GM12873 (cell line): ENCODE results near the gene IMPACT.
A peak's percentile ranks its signal among the peaks of the same experiment; 100 is the strongest.

Experiments used
- CTCF ChIP-seq: IDR thresholded peaks from 2 replicates; pipeline ENCODE4 v1.5.1; 2012; ENCODE audit warnings: low read depth, mild to moderate bottlenecking, moderate library complexity, low read length, control low read depth; ENCODE audit not compliant: insufficient read depth; ENCODE audit errors: missing control alignments

IMPACT gene

GRCh38 chr18:24479371-24479770, 52.9 kb downstream of the IMPACT start:
- no peak for TF ChIP-seq CTCF

GRCh38 chr18:24482821-24483220, 56.4 kb downstream of the IMPACT start:
- no peak for TF ChIP-seq CTCF

- no peak for TF ChIP-seq CTCF
Measured at GRCh38 chr18:24485681-24486080, 59.2 kb downstream of the IMPACT start.

- no peak for TF ChIP-seq CTCF
Measured at GRCh38 chr18:24486684-24487083, 60.2 kb downstream of the IMPACT start.

GRCh38 chr18:24488824-24489493, 62.5 kb downstream of the IMPACT start:
- peak; percentile 56 for TF ChIP-seq CTCF

- TF ChIP-seq CTCF = no peak
Measured at GRCh38 chr18:24490539-24490938, 64.1 kb downstream of the IMPACT start.

- TF ChIP-seq CTCF = no peak
Measured at GRCh38 chr18:24491927-24492834, 65.7 kb downstream of the IMPACT start.
